IPS-NIHi11 (cell line): ENCODE measurements around the gene HDHD3.
A peak's percentile ranks its signal among the peaks of the same experiment; 100 is the strongest.

Experiments
- DNase-seq: peaks from one replicate; pipeline ENCODE4 v3.0.0; 2012; ENCODE audit warnings: mixed read lengths, low spot score

HDHD3 gene

GRCh38 chr9:113363336-113363735 is 13.4 kb downstream of the HDHD3 start:
- no peak for DNase-seq

- DNase-seq = no peak
Measured at GRCh38 chr9:113361304-113362018, 15.3 kb downstream of the HDHD3 start.

GRCh38 chr9:113360242-113360842 is 16.4 kb downstream of the HDHD3 start:
- no peak for DNase-seq

- no peak for DNase-seq
Measured at GRCh38 chr9:113359385-113359784, 17.4 kb downstream of the HDHD3 start.

- DNase-seq = no peak
Measured at GRCh38 chr9:113356686-113357292, 20.0 kb downstream of the HDHD3 start.

- no peak for DNase-seq
Measured at GRCh38 chr9:113355040-113355596, 21.7 kb downstream of the HDHD3 start.

GRCh38 chr9:113352411-113352810 is 24.4 kb downstream of the HDHD3 start:
- no peak for DNase-seq

- no peak for DNase-seq
Measured at GRCh38 chr9:113352006-113352405, 24.8 kb downstream of the HDHD3 start.

- no peak for DNase-seq
Measured at GRCh38 chr9:113350937-113351336, 25.8 kb downstream of the HDHD3 start.

- DNase-seq = no peak
Measured at GRCh38 chr9:113350107-113350661, 26.6 kb downstream of the HDHD3 start.

- DNase-seq = peak; percentile 93
Measured at GRCh38 chr9:113349445-113350094, 27.2 kb downstream of the HDHD3 start, which contains the start of gene BSPRY. Gene BSPRY, plus strand, starts transcription at chr9:113349541. Its CDS starts 39 bp downstream, at chr9:113349580.

- DNase-seq = no peak
Measured at GRCh38 chr9:113349066-113349444, 27.7 kb downstream of the HDHD3 start.

GRCh38 chr9:113348437-113348836 is 28.3 kb downstream of the HDHD3 start:
- DNase-seq = no peak

- DNase-seq = no peak
Measured at GRCh38 chr9:113345671-113346070, 31.1 kb downstream of the HDHD3 start.

GRCh38 chr9:113345190-113345589 is 31.6 kb downstream of the HDHD3 start:
- no peak for DNase-seq

- DNase-seq = no peak
Measured at GRCh38 chr9:113343732-113344231, 33.0 kb downstream of the HDHD3 start.

GRCh38 chr9:113341712-113342410 is 34.9 kb downstream of the HDHD3 start:
- peak; percentile 22 for DNase-seq

- DNase-seq = peak; percentile 95
Measured at GRCh38 chr9:113340011-113340699, 36.6 kb downstream of the HDHD3 start, which contains the start of gene WDR31. Gene WDR31, minus strand, starts transcription at chr9:113340275. Its CDS starts 8,253 bp downstream, at chr9:113332022.

GRCh38 chr9:113337714-113338113 is 39.1 kb downstream of the HDHD3 start:
- no peak for DNase-seq

- DNase-seq = no peak
Measured at GRCh38 chr9:113331780-113332179, 45.0 kb downstream of the HDHD3 start.
